Measurements from ENCODE around the gene SRCIN1. TPM values are rescaled to one million over a fixed set of nuclear protein-coding genes. Genes with fewer than 3 reads are reported as not detected.
"Not testable (repeated sequence)": the region's sequence is repeated elsewhere in the genome, so short reads cannot be mapped to it uniquely, and the experiment has no call there.

The SRCIN1 gene
- total RNA-seq, 1 experiment from 2014 or later, result 0.12 TPM

- DNase-seq (ENCODE audit: low spot score), result peak; percentile 55
Observed at GRCh38 chr17:38484242-38485145, 121.3 kb downstream of the SRCIN1 start.

GRCh38 chr17:38482700-38483043 lies 123.1 kb downstream of the SRCIN1 start:
- not testable (repeated sequence) for DNase-seq (ENCODE audit: low spot score)

DNA sequence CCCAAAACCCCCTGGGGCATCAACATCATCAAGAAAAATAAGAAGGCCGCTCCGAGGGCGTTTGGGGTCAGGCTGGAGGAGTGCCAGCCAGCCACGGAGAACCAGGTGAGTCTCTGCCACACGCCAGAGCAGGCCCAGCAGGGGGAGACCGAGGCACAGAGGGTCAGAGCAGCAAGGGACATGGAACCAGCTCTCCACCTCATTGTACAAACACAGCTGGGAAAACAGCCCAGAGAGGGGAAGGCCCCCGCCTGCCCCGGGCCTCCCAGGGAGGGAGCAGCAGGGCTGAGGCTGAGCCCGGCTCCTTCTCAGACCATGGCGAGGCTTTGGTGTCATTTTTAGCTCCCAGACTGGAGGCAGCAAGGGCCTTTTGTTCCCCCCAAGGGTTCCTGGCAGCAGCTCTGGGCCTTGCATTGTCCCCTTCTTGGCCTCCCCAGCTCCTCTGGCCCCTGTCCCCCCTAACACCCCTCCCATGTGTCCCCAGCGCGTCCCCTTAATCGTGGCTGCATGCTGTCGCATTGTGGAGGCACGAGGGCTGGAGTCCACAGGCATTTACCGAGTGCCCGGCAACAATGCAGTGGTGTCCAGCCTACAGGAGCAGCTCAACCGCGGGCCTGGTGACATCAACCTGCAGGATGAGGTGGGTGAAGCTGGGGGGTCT lies 123.6 kb downstream of the SRCIN1 start:
- not testable (repeated sequence) for DNase-seq (ENCODE audit: low spot score)

Other genes with a start within 250 kb of the SRCIN1 start
- 6.8 and 11.7 TPM in 2 replicates for gene ARHGAP23, start 177.5 kb downstream of the SRCIN1 start, total RNA-seq (2014; rRNA removed; shearing (Covaris generic))
- 3.2 and 3.5 TPM in 2 replicates for gene EPOP, start 69.0 kb upstream of the SRCIN1 start, total RNA-seq (2014; rRNA removed; shearing (Covaris generic))
- gene MLLT6, start 99.3 kb upstream of the SRCIN1 start, total RNA-seq (2014; rRNA removed; shearing (Covaris generic)), result 7.8 and 13.6 TPM in 2 replicates
- gene CISD3, start 124.4 kb upstream of the SRCIN1 start, total RNA-seq (2014; rRNA removed; shearing (Covaris generic)), result 2.3 and 6.7 TPM in 2 replicates
- gene PCGF2, start 142.4 kb upstream of the SRCIN1 start, total RNA-seq (2014; rRNA removed; shearing (Covaris generic)), result 1.6 and 3.9 TPM in 2 replicates
- 592 and 607 TPM in 2 replicates for gene PSMB3, start 146.8 kb upstream of the SRCIN1 start, total RNA-seq (2014; rRNA removed; shearing (Covaris generic))
- gene PIP4K2B, start 193.6 kb upstream of the SRCIN1 start, total RNA-seq (2014; rRNA removed; shearing (Covaris generic)), result 24.6 and 32.4 TPM in 2 replicates
- gene CWC25, start 219.4 kb upstream of the SRCIN1 start, total RNA-seq (2014; rRNA removed; shearing (Covaris generic)), result 5.2 and 8.1 TPM in 2 replicates
- gene RPL23, start 247.8 kb upstream of the SRCIN1 start, total RNA-seq (2014; rRNA removed; shearing (Covaris generic)), result 1,542 and 1,557 TPM in 2 replicates